Smooth muscle cell (in vitro differentiated cells): ENCODE measurements around the gene ERVMER34-1. TPM values are rescaled to one million over a fixed set of nuclear protein-coding genes. Genes with fewer than 3 reads are reported as not detected.

Experiments used
- DNase-seq: peaks from one replicate; lab custom pipeline; 2025; ENCODE audit not compliant: unreplicated experiment; lab: John Stamatoyannopoulos, UW
- H2AFZ ChIP-seq: fragments of 200-600 bp; sonication (generic); 2 replicates; pipeline ENCODE4 v1.6.0; 2016; ENCODE audit warnings: antibody characterized with exemption, low read depth, mild to moderate bottlenecking
- H3F3A ChIP-seq: fragments of 200-600 bp; sonication (generic); 2 replicates; pipeline ENCODE4 v1.6.0; 2017; ENCODE audit warnings: antibody characterized with exemption, low read depth
- H3K27ac ChIP-seq: fragments of 200-600 bp; sonication (generic); 2 replicates; pipeline ENCODE4 v1.5.1; 2016; ENCODE audit warnings: low read depth, mild to moderate bottlenecking
- H3K27me3 ChIP-seq: fragments of 200-600 bp; sonication (generic); 2 replicates; pipeline ENCODE4 v1.6.1; 2016; ENCODE audit warnings: low read depth, mild to moderate bottlenecking
- H3K36me3 ChIP-seq: fragments of 200-600 bp; sonication (generic); 2 replicates; pipeline ENCODE4 v1.5.1; 2016; ENCODE audit warnings: low read depth
- H3K4me1 ChIP-seq: fragments of 200-600 bp; sonication (generic); 2 replicates; pipeline ENCODE4 v1.5.1; 2016; ENCODE audit warnings: low read depth
- H3K4me2 ChIP-seq: fragments of 200-600 bp; sonication (generic); 2 replicates; pipeline ENCODE4 v1.6.0; 2016; ENCODE audit warnings: mild to moderate bottlenecking
- H3K4me3 ChIP-seq: fragments of 200-600 bp; sonication (generic); 2 replicates; pipeline ENCODE4 v1.5.1; 2016; ENCODE audit warnings: mild to moderate bottlenecking
- H3K79me2 ChIP-seq: fragments of 200-600 bp; sonication (generic); 2 replicates; pipeline ENCODE4 v1.6.0; 2016; ENCODE audit warnings: low read depth, mild to moderate bottlenecking
- H3K9ac ChIP-seq: fragments of 200-600 bp; sonication (generic); 2 replicates; pipeline ENCODE4 v1.6.0; 2016; ENCODE audit warnings: low read depth
- H3K9me3 ChIP-seq: fragments of 200-600 bp; sonication (generic); replicated peaks from 2 replicates; pipeline ENCODE4 v1.5.1; 2016; ENCODE audit warnings: low read depth
- H4K20me1 ChIP-seq: fragments of 200-600 bp; sonication (generic); 2 replicates; pipeline ENCODE4 v1.6.0; 2016; ENCODE audit warnings: low read depth
- WGBS: methylation state at CpG from one replicate; pipeline ENCODE4 v1.1.7; 2016; ENCODE audit warnings: low lambda C conversion rate; 5-methylcytosine and 5-hydroxymethylcytosine counted together
- polyA plus RNA-seq: library from polyadenylated mRNA; unstranded; fragments of >200 nt; fragmentation: Nextera tagmentation; extraction: Ambion mirVana; gene quantifications from 2 replicates; pipeline ENCODE4 v1.2.1, GENCODE V29; 2016
- total RNA-seq: library from RNA; depleted of rRNA; stranded (reverse); fragments of >200 nt; gene quantifications from 2 replicates; pipeline ENCODE4 v1.2.3, GENCODE V29; 2014
- TF ChIP-seq, protein P1 (sequence below): fragments of 200-600 bp; sonication (generic); IDR thresholded peaks from 2 replicates; pipeline ENCODE4 v1.5.1; 2017; ENCODE audit warnings: borderline replicate concordance, mild to moderate bottlenecking, antibody characterized with exemption; ENCODE audit not compliant: insufficient read depth, poor library complexity, severe bottlenecking

The ERVMER34-1 gene
- total and polyA plus RNA-seq, 2 experiments from 2014 or later = 0.71 to 4.1 TPM

DNA sequence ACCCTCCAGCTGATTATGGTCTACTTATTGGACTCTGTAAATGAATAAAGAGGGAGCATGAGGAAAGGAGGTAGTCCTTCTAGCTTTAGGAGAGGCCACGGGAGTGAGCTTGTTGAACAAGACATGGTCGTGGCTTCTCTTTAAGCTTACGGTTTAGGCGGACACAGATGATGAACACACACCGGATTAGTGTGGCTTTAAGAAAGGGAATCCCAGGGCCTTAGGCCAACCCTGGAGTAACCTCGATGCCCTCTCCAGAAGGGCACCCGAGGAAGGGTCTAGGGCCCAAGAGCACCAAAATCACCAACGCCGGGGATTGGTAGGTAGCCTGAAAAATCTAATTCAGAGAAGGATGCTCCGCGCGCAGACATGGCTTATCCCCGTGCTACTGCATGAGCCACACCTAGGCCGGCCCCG, 39.4 kb downstream of the ERVMER34-1 start:
- Histone ChIP-seq H3K36me3 (no peaks in the 10 kb centered on the region), H3K27ac (no peak overlapping the region), H3K4me3 (peak overlapping the region; percentile 21), H3K79me2 (peaks cover 16% of the 10 kb centered on the region), H4K20me1 (peaks cover 25% of the 10 kb centered on the region), H2AFZ (peak overlapping the region; percentile 64), H3K9ac (no peak overlapping the region), H3K4me2 (peak overlapping the region; percentile 96), H3K9me3 (no peaks in the 10 kb centered on the region), H3F3A (peaks cover 3% of the 10 kb centered on the region), H3K4me1 (peaks cover 17% of the 10 kb centered on the region), H3K27me3 (no peaks in the 10 kb centered on the region)
- DNase-seq = no peak
- TF ChIP-seq, protein P1, sequence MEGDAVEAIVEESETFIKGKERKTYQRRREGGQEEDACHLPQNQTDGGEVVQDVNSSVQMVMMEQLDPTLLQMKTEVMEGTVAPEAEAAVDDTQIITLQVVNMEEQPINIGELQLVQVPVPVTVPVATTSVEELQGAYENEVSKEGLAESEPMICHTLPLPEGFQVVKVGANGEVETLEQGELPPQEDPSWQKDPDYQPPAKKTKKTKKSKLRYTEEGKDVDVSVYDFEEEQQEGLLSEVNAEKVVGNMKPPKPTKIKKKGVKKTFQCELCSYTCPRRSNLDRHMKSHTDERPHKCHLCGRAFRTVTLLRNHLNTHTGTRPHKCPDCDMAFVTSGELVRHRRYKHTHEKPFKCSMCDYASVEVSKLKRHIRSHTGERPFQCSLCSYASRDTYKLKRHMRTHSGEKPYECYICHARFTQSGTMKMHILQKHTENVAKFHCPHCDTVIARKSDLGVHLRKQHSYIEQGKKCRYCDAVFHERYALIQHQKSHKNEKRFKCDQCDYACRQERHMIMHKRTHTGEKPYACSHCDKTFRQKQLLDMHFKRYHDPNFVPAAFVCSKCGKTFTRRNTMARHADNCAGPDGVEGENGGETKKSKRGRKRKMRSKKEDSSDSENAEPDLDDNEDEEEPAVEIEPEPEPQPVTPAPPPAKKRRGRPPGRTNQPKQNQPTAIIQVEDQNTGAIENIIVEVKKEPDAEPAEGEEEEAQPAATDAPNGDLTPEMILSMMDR = no peak
- WGBS = 11% methylated on average over 15 of the region's 15 CpGs

DNA sequence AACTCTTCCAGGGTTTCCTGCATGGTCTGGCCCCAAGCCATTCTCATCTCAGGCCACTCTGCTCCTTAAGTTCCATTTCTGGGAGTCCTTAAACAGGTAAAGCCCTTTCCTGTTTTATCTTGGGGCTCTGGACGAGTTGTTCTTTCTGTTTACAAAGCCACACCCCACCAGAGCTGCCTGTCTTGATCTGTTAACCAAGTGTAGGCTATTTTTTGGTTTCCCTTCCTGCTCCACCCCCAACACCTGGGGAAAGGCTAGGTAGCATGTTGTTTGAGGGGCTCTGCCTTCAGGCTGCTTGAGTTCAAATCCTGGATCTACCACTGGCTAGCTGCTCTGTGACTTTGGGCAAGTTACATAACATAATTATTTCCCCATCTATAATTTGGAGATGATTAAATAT, 40.0 kb downstream of the ERVMER34-1 start:
- no peak overlapping the region for H3K27ac ChIP-seq
- 75% methylated on average over 1 of the region's 1 CpG for WGBS
- no peaks in the 10 kb centered on the region for H3K9me3 ChIP-seq
- peaks cover 16% of the 10 kb centered on the region for H3K79me2 ChIP-seq
- H3K4me3 ChIP-seq = no peak overlapping the region
- H3K27me3 ChIP-seq = no peaks in the 10 kb centered on the region
- peaks cover 17% of the 10 kb centered on the region for H3K4me1 ChIP-seq
- no peak for DNase-seq
- H4K20me1 ChIP-seq = peaks cover 25% of the 10 kb centered on the region
- H3K9ac ChIP-seq = no peak overlapping the region
- H2AFZ ChIP-seq = no peak overlapping the region
- no peaks in the 10 kb centered on the region for H3K36me3 ChIP-seq
- TF ChIP-seq, protein P1 = no peak
- H3K4me2 ChIP-seq = no peak overlapping the region
- peaks cover 3% of the 10 kb centered on the region for H3F3A ChIP-seq

DNA sequence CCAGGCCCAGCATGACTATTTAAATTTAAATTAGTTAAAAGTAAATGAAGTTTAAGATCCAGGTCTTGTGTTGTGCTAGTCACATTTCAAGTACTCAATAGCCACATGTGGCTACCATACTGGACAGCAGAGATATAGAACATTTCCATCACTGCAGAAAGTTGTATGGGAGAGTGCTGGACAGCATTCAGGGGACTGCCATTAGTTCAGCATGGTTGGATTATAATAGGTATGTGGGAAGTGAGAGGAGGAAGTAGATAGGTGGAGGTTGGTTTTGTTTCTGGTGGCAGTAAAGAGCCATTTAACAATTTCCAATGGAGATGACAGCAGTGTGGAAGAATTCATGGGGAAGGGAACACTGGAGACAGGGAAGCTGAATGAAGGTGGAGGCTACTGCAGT, 42.1 kb downstream of the ERVMER34-1 start:
- Histone ChIP-seq H3K79me2 (peaks cover 16% of the 10 kb centered on the region), H3K9ac (no peak overlapping the region), H3K4me2 (no peak overlapping the region), H3K9me3 (no peaks in the 10 kb centered on the region), H3K4me3 (no peak overlapping the region), H3K27me3 (no peaks in the 10 kb centered on the region), H3K36me3 (no peaks in the 10 kb centered on the region), H3F3A (peaks cover 3% of the 10 kb centered on the region), H3K4me1 (peaks cover 13% of the 10 kb centered on the region), H3K27ac (no peak overlapping the region), H2AFZ (no peak overlapping the region), H4K20me1 (peaks cover 13% of the 10 kb centered on the region)
- TF ChIP-seq, protein P1 = no peak
- no peak for DNase-seq

DNA sequence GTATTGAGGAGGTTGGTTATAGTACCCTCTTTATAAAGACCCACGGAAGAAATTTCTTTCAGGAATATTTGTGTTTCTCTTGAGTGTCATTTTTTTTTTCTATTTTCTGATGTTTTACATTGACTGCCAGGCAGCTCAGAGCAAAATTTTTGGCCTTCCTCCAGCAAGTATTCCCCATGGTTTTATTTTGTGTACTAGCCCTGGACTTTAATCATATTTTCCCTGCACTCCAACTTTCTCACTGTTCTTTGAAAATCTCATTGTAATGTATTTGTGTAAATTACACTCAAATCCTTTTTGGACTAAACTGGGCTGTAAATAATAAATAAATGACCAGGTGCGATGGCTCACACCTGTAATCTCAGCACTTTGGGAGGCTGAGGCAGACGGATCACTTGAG, 46.6 kb downstream of the ERVMER34-1 start:
- no peak for DNase-seq
- TF ChIP-seq, protein P1 = no peak
- Histone ChIP-seq H3K79me2 (no peaks in the 10 kb centered on the region), H3K4me1 (no peaks in the 10 kb centered on the region), H3K4me3 (no peak overlapping the region), H4K20me1 (no peaks in the 10 kb centered on the region), H3K27ac (no peak overlapping the region), H3K9ac (no peak overlapping the region), H2AFZ (no peak overlapping the region), H3K36me3 (no peaks in the 10 kb centered on the region), H3K27me3 (no peaks in the 10 kb centered on the region), H3K9me3 (no peaks in the 10 kb centered on the region), H3K4me2 (no peak overlapping the region), H3F3A (no peaks in the 10 kb centered on the region)
- WGBS = 91% methylated on average over 3 of the region's 3 CpGs
